HG02642 (cell line): ENCODE data around the gene MAN2A1.

Experiments used
- ATAC-seq: cut with Tn5 transposase; IDR thresholded peaks from one replicate; pipeline ENCODE4 v1.9.1; 2021; ENCODE audit warnings: mild to moderate bottlenecking; ENCODE audit not compliant: unreplicated experiment, poor library complexity

Gene MAN2A1

GRCh38 chr5:109678447-109678846, 11.3 kb upstream of the MAN2A1 start:
- ATAC-seq, result no peak

GRCh38 chr5:109681763-109682162, 8.0 kb upstream of the MAN2A1 start:
- no peak for ATAC-seq

GRCh38 chr5:109682383-109682782, 7.3 kb upstream of the MAN2A1 start:
- no peak for ATAC-seq

GRCh38 chr5:109685916-109686315, 3.8 kb upstream of the MAN2A1 start:
- no peak for ATAC-seq

- ATAC-seq, result no peak
Measured at GRCh38 chr5:109688630-109688969, 1.1 kb upstream of the MAN2A1 start.

- peak; percentile 83 for ATAC-seq
Measured at GRCh38 chr5:109688970-109689739, 572 bp upstream of the MAN2A1 start.

- ATAC-seq, result peak; percentile 9
Measured at GRCh38 chr5:109690242-109690974, 681 bp downstream of the MAN2A1 start.

- ATAC-seq, result peak; percentile 15
Measured at GRCh38 chr5:109690975-109691574, 1.3 kb downstream of the MAN2A1 start.

DNA sequence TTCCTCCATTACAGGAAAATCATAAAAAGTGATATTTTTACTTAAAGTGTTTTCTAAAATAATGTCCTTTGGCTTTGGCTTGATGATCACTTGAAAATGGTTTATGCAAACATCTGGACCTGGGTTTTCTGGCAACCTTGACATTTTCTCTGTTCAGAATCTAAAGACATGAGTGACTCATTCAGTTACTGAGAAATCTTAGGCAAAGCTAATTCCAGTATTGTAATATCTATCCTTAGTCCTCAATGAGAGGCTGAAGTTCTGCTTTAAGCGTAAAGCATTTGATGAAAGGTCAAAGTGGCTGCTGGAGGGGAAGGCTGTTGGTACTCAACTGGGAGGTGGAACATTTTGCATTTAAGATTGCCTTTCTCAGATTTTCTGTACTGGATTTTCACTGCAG, 2.3 kb downstream of the MAN2A1 start:
- ATAC-seq, result no peak

- ATAC-seq, result no peak
Measured at GRCh38 chr5:109692852-109693251, 3.1 kb downstream of the MAN2A1 start.

GRCh38 chr5:109693535-109694400, 4.0 kb downstream of the MAN2A1 start:
- ATAC-seq, result no peak

GRCh38 chr5:109694451-109694891, 4.7 kb downstream of the MAN2A1 start:
- no peak for ATAC-seq

GRCh38 chr5:109695005-109695926, 5.5 kb downstream of the MAN2A1 start:
- ATAC-seq, result peak; percentile 57

- ATAC-seq, result no peak
Measured at GRCh38 chr5:109697339-109697738, 7.6 kb downstream of the MAN2A1 start.

- ATAC-seq, result peak; percentile 42
Measured at GRCh38 chr5:109700516-109701153, 10.9 kb downstream of the MAN2A1 start.

DNA sequence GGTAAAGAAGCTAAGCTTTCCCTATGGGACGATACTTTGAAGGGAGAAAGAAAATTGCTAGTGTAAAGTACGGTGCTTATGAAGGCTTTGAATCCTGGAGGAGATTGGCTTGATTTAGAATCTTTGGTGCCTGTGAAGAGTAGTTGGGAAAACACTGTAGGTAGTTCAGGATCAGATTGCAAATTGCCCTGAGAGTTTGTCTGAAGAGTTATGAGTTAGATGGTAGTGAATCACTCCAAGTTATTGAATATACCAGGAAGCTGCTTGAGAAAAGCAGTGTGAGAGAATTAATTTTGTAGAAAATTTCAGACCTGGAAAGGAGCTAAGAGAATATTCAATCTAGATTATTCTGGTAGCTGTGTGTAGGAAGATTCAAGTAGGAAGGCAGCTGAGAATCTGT, 11.5 kb downstream of the MAN2A1 start:
- ATAC-seq, result no peak

DNA sequence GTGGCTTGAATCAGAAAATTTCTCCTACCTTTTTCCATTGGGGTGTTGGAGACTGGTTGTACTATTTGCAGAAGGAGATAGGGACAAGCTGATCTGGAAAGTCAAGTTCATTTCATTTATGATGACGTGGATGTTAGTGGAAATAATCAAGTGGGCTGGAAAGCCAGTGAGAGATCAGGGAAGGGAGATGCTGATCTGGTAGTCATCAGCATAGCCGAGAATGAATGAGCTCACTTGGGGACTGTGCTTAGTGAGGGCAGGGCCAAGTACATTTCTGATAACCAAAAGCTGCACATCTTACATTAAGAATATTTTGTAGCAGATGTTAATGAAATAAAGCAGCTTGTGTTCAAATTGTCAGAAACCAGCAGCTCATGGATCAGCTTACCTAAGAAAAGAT, 12.1 kb downstream of the MAN2A1 start:
- no peak for ATAC-seq

DNA sequence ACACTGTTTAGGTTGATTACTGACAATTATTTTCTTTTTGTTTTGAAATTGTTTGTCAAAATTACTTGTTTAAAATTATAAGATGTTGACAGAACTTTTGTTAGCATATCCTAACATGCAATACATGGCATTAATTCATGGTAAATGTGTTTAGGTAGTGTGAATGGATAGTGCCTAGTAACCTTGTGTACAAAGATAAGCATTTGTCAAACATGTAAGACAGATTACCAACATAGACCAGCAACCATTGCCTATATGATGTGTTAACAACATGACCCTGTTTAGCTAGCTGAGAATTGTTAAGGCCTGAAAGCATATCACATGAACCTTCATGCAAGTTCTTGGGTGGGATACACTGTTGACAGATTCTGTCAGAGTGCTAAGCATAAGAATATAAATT, 13.4 kb downstream of the MAN2A1 start:
- ATAC-seq, result no peak

DNA sequence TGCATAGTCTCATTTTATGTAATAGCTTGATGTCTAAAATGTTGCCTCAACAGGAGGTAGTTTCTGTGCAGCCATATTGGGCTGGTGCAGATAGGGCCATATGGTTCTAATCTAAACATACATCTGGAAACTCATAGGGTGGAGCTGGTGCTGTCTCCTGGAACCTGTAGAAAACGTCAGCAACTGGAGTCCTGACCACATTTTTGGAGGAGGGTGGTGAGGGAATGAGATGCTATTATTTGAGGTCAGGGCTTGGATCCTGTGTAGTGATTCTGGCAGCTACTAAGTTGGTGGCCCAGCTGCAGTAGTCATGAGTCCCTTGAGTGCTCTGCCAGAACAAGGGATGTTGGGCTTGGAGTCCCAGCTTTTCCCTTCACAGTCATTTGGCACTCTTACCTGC, 14.1 kb downstream of the MAN2A1 start:
- no peak for ATAC-seq
